Measurements from ENCODE around the gene SLC6A3.
"Not testable (repeated sequence)": the region's sequence is repeated elsewhere in the genome, so short reads cannot be mapped to it uniquely, and the experiment has no call there.

Gene SLC6A3

GRCh38 chr5:1424716-1425115 is 20.5 kb downstream of the SLC6A3 start:
- Histone ChIP-seq H3K27ac (no peak overlapping the region), H3K27me3 (no peaks in the 10 kb centered on the region), H3K9me3 (peaks cover 11% of the 10 kb centered on the region), H3K4me1 (ENCODE audit: control insufficient read depth in 1 of 2, insufficient read depth in 1 of 2, low read depth in 1 of 2, low read length in 1 of 2) (no peaks in the 10 kb centered on the region), H3K36me3 (no peaks in the 10 kb centered on the region), H3K4me3 (ENCODE audit: low read depth in 1 of 2, low read length in 1 of 2) (no peak overlapping the region)
- no peak for TF ChIP-seq CTCF (IDR thresholded peaks at IDR 0.05)

- Histone ChIP-seq H3K4me3 (ENCODE audit: low read depth in 1 of 2, low read length in 1 of 2) (no peak overlapping the region), H3K27me3 (no peaks in the 10 kb centered on the region), H3K36me3 (no peaks in the 10 kb centered on the region), H3K27ac (no peak overlapping the region), H3K4me1 (ENCODE audit: control insufficient read depth in 1 of 2, insufficient read depth in 1 of 2, low read depth in 1 of 2, low read length in 1 of 2) (no peaks in the 10 kb centered on the region), H3K9me3 (peaks cover 11% of the 10 kb centered on the region)
- no peak for TF ChIP-seq CTCF (IDR thresholded peaks at IDR 0.05)
Observed at GRCh38 chr5:1423901-1424603, 21.2 kb downstream of the SLC6A3 start.

- not testable (repeated sequence) for H3K36me3 ChIP-seq; H3K9me3 ChIP-seq; H3K27me3 ChIP-seq; H3K4me3 ChIP-seq (ENCODE audit: low read depth in 1 of 2, low read length in 1 of 2); H3K27ac ChIP-seq; H3K4me1 ChIP-seq (ENCODE audit: control insufficient read depth in 1 of 2, insufficient read depth in 1 of 2, low read depth in 1 of 2, low read length in 1 of 2)
Observed at GRCh38 chr5:1422522-1422921, 22.7 kb downstream of the SLC6A3 start.

- Histone ChIP-seq H3K27me3 (no peaks in the 10 kb centered on the region), H3K9me3 (no peaks in the 10 kb centered on the region), H3K4me3 (ENCODE audit: low read depth in 1 of 2, low read length in 1 of 2) (no peak overlapping the region), H3K36me3 (no peaks in the 10 kb centered on the region), H3K4me1 (ENCODE audit: control insufficient read depth in 1 of 2, insufficient read depth in 1 of 2, low read depth in 1 of 2, low read length in 1 of 2) (no peaks in the 10 kb centered on the region), H3K27ac (no peak overlapping the region)
- no peak for TF ChIP-seq CTCF (IDR thresholded peaks at IDR 0.05)
Observed at GRCh38 chr5:1421521-1422341, 23.5 kb downstream of the SLC6A3 start.

GRCh38 chr5:1420211-1421195 is 24.7 kb downstream of the SLC6A3 start:
- Histone ChIP-seq H3K4me3 (ENCODE audit: low read depth in 1 of 2, low read length in 1 of 2) (no peak overlapping the region), H3K36me3 (no peaks in the 10 kb centered on the region), H3K9me3 (no peaks in the 10 kb centered on the region), H3K27ac (no peak overlapping the region), H3K4me1 (ENCODE audit: control insufficient read depth in 1 of 2, insufficient read depth in 1 of 2, low read depth in 1 of 2, low read length in 1 of 2) (no peaks in the 10 kb centered on the region), H3K27me3 (no peaks in the 10 kb centered on the region)
- no peak for TF ChIP-seq CTCF (IDR thresholded peaks at IDR 0.05)
